ENCODE results near the gene SAMD3.

DNA sequence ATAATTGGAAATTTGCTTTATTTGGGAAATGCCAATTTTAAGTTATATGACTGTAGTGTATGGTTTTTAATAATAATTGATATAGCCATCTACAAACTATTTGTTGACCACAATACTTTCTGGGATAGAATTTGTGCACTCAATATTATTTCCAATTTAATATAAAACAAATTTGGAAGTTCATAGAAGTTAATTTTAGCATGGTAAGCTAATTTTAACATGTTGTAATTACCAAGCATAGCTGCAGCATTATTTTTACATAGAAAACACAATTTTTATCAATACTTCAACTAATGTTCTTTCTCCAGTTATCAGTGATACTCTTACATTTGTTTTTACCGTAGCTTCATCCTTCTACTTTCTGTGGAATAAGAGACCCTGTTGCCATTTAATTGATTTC, 103.5 kb downstream of the SAMD3 start:
- TF ChIP-seq EZH2 (IDR thresholded peaks at IDR 0.05; ENCODE audit: insufficient read depth, poor library complexity, severe bottlenecking) (no peak), EZH2phosphoT487 (IDR thresholded peaks at IDR 0.05; ENCODE audit: insufficient read depth, low read depth) (no peak)

Measured in GM23248 (cell line).